WTC11 (cell line): ENCODE data around the gene TNFSF13B. TPM values are rescaled to one million over a fixed set of nuclear protein-coding genes. Genes with fewer than 3 reads are reported as not detected.

ENCODE experiments used
- ATAC-seq: fragments of 200-7000 bp; cut with Tn5 transposase; 2 replicates; pipeline ENCODE4 v1.10.0; 2021; ENCODE audit warnings: mild to moderate bottlenecking, moderate library complexity
- CTCF ChIA-PET: fragments of 300-600 bp; sonication (Branson Sonifier 250); formaldehyde crosslinking; loops from one replicate; lab custom pipeline; 2021; ENCODE audit warnings: antibody characterized with exemption; lab: Charles Lee
- POLR2A ChIA-PET: fragments of 350-600 bp; sonication (Branson Sonifier 250); formaldehyde crosslinking; loops from one replicate; lab custom pipeline; 2021; ENCODE audit warnings: antibody characterized with exemption; lab: Charles Lee
- DNase-seq: peaks from one replicate; pipeline ENCODE4 v3.0.0; 2021; ENCODE audit warnings: low spot score
- H3K27ac Mint-ChIP-seq: 2 replicates; pipeline ENCODE4 v1.8.0; 2021; ENCODE audit warnings: mixed read lengths
- H3K27me3 Mint-ChIP-seq: 2 replicates; pipeline ENCODE4 v1.8.0; 2021; ENCODE audit warnings: low read depth, mild to moderate bottlenecking, moderate library complexity, mixed read lengths
- H3K36me3 Mint-ChIP-seq: 2 replicates; pipeline ENCODE4 v1.8.0; 2021; ENCODE audit warnings: mixed read lengths
- H3K4me1 Mint-ChIP-seq: 2 replicates; pipeline ENCODE4 v1.8.0; 2022; ENCODE audit warnings: mixed read lengths
- H3K4me3 Mint-ChIP-seq: 2 replicates; pipeline ENCODE4 v1.8.0; 2021; ENCODE audit warnings: mild to moderate bottlenecking, moderate library complexity, mixed read lengths
- H3K9me3 Mint-ChIP-seq: 2 replicates; pipeline ENCODE4 v1.8.0; 2021; ENCODE audit warnings: mixed read lengths
- ATF1 ChIP-seq: sonication (generic); formaldehyde crosslinking; IDR thresholded peaks from 2 replicates; pipeline ENCODE4 v1.8.1; 2023; ENCODE audit warnings: mild to moderate bottlenecking, moderate library complexity, missing genetic modification reagents
- ESRRA ChIP-seq: sonication (generic); formaldehyde crosslinking; IDR thresholded peaks from 2 replicates; pipeline ENCODE4 v1.8.1; 2022; ENCODE audit warnings: mild to moderate bottlenecking, missing genetic modification reagents, borderline replicate concordance
- GABPB1 ChIP-seq: sonication (generic); formaldehyde crosslinking; IDR thresholded peaks from 2 replicates; pipeline ENCODE4 v1.8.1; 2023; ENCODE audit warnings: mild to moderate bottlenecking, missing genetic modification reagents
- GRHL2 ChIP-seq: fragments of 250-450 bp; sonication (Bioruptor Pico); IDR thresholded peaks from 2 replicates; pipeline ENCODE4 v1.8.0; 2022; ENCODE audit warnings: mild to moderate bottlenecking, moderate library complexity; ENCODE audit not compliant: insufficient replicate concordance, severe bottlenecking
- IRF2 ChIP-seq: sonication (generic); formaldehyde crosslinking; IDR thresholded peaks from 2 replicates; pipeline ENCODE4 v1.8.0; 2022; ENCODE audit warnings: low read depth, missing genetic modification reagents, borderline replicate concordance
- JUN ChIP-seq: sonication (generic); formaldehyde crosslinking; IDR thresholded peaks from 2 replicates; pipeline ENCODE4 v1.8.0; 2023; ENCODE audit warnings: mild to moderate bottlenecking, missing genetic modification reagents
- RELA ChIP-seq: sonication (generic); formaldehyde crosslinking; IDR thresholded peaks from 2 replicates; pipeline ENCODE4 v1.8.1; 2022; ENCODE audit warnings: missing genetic modification reagents, mild to moderate bottlenecking, borderline replicate concordance
- RORB ChIP-seq: fragments of 250-450 bp; sonication (Bioruptor Pico); IDR thresholded peaks from 2 replicates; pipeline ENCODE4 v1.9.0; 2021; ENCODE audit warnings: mild to moderate bottlenecking
- SMAD4 ChIP-seq: sonication (generic); formaldehyde crosslinking; IDR thresholded peaks from 2 replicates; pipeline ENCODE4 v1.8.0; 2022; ENCODE audit warnings: mild to moderate bottlenecking, missing genetic modification reagents
- ZNF671 ChIP-seq: fragments of 250-450 bp; sonication (Bioruptor Pico); IDR thresholded peaks from 2 replicates; pipeline ENCODE4 v1.8.0; 2021; ENCODE audit warnings: mild to moderate bottlenecking
- total RNA-seq: library from RNA; stranded (reverse); gene quantifications from 3 replicates; pipeline ENCODE4 v1.2.3, GENCODE V29; 2021
- TF ChIP-seq, protein P1 (sequence below): sonication (generic); formaldehyde crosslinking; IDR thresholded peaks from 2 replicates; pipeline ENCODE4 v1.8.0; 2023; ENCODE audit warnings: missing genetic modification reagents
- TF ChIP-seq, protein P2 (sequence below): sonication (generic); formaldehyde crosslinking; IDR thresholded peaks from 2 replicates; pipeline ENCODE4 v1.8.0; 2022; ENCODE audit warnings: mild to moderate bottlenecking, missing genetic modification reagents
- TF ChIP-seq, protein P3 (sequence below): sonication (generic); formaldehyde crosslinking; IDR thresholded peaks from 2 replicates; pipeline ENCODE4 v1.8.0; 2022; ENCODE audit warnings: missing genetic modification reagents
- TF ChIP-seq, protein P4 (sequence below): sonication (generic); formaldehyde crosslinking; conservative IDR thresholded peaks from 2 replicates; pipeline ENCODE4 v1.8.1; 2023; ENCODE audit warnings: mild to moderate bottlenecking, low read depth, missing genetic modification reagents, moderate library complexity
- TF ChIP-seq, protein P5 (sequence below): fragments of 200-600 bp; IDR thresholded peaks from 2 replicates; pipeline ENCODE4 v1.8.0; 2022; ENCODE audit warnings: antibody characterized with exemption

Gene TNFSF13B
- total RNA-seq, 1 experiment from 2014 or later = 0.39 TPM

DNA sequence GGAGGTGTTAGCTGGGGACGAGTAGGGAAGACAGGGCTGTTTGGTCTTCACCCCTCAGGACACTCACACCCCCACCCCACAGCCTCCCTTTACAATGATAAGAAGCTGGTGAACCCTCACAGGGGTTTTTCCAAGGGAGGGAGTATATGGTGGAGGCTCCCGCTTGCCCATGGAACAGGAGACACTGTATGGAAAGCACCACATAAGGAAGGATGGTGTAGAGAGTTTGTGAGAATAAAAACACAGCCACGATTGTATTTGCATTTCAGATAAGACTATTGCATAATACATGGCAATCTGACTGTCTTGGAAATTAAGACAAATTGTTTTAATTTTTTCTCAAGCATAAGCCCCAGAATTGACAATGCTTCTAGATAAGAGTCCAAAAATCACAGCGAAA is 46.9 kb downstream of the TNFSF13B start:
- no peak for ATAC-seq
- peaks cover 7% of the 10 kb centered on the region for H3K9me3 Mint-ChIP-seq
- CTCF ChIA-PET = interaction anchor here (0.6 kb wide), 1 partner anchor 191 kb away, joined by 4 read pairs; no protein-coding TSS in a partner anchor
- H3K4me1 Mint-ChIP-seq = peaks cover 14% of the 10 kb centered on the region
- H3K27me3 Mint-ChIP-seq = no peaks in the 10 kb centered on the region; the same call in 1 of the 2 replicates
- H3K36me3 Mint-ChIP-seq = no peaks in the 10 kb centered on the region
- POLR2A ChIA-PET = no interaction called here
- no peak overlapping the region for H3K4me3 Mint-ChIP-seq
- H3K27ac Mint-ChIP-seq = no peak overlapping the region
- no peak for DNase-seq
- TF ChIP-seq, protein P1, sequence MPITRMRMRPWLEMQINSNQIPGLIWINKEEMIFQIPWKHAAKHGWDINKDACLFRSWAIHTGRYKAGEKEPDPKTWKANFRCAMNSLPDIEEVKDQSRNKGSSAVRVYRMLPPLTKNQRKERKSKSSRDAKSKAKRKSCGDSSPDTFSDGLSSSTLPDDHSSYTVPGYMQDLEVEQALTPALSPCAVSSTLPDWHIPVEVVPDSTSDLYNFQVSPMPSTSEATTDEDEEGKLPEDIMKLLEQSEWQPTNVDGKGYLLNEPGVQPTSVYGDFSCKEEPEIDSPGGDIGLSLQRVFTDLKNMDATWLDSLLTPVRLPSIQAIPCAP (CRISPR knock-in tag) = no peak
- TF ChIP-seq RELA (CRISPR knock-in tag) (no peak), ATF1 (CRISPR knock-in tag) (no peak), IRF2 (CRISPR knock-in tag) (no peak), SMAD4 (CRISPR knock-in tag) (no peak), JUN (CRISPR knock-in tag) (no peak), RORB (CRISPR knock-in tag) (no peak), ESRRA (CRISPR knock-in tag) (no peak), ZNF671 (CRISPR knock-in tag) (no peak), GABPB1 (CRISPR knock-in tag) (no peak)
- TF ChIP-seq, protein P2, sequence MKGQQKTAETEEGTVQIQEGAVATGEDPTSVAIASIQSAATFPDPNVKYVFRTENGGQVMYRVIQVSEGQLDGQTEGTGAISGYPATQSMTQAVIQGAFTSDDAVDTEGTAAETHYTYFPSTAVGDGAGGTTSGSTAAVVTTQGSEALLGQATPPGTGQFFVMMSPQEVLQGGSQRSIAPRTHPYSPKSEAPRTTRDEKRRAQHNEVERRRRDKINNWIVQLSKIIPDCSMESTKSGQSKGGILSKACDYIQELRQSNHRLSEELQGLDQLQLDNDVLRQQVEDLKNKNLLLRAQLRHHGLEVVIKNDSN = no peak
- TF ChIP-seq, protein P3, sequence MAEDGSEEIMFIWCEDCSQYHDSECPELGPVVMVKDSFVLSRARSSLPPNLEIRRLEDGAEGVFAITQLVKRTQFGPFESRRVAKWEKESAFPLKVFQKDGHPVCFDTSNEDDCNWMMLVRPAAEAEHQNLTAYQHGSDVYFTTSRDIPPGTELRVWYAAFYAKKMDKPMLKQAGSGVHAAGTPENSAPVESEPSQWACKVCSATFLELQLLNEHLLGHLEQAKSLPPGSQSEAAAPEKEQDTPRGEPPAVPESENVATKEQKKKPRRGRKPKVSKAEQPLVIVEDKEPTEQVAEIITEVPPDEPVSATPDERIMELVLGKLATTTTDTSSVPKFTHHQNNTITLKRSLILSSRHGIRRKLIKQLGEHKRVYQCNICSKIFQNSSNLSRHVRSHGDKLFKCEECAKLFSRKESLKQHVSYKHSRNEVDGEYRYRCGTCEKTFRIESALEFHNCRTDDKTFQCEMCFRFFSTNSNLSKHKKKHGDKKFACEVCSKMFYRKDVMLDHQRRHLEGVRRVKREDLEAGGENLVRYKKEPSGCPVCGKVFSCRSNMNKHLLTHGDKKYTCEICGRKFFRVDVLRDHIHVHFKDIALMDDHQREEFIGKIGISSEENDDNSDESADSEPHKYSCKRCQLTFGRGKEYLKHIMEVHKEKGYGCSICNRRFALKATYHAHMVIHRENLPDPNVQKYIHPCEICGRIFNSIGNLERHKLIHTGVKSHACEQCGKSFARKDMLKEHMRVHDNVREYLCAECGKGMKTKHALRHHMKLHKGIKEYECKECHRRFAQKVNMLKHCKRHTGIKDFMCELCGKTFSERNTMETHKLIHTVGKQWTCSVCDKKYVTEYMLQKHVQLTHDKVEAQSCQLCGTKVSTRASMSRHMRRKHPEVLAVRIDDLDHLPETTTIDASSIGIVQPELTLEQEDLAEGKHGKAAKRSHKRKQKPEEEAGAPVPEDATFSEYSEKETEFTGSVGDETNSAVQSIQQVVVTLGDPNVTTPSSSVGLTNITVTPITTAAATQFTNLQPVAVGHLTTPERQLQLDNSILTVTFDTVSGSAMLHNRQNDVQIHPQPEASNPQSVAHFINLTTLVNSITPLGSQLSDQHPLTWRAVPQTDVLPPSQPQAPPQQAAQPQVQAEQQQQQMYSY (CRISPR knock-in tag) = no peak
- TF ChIP-seq, protein P4, sequence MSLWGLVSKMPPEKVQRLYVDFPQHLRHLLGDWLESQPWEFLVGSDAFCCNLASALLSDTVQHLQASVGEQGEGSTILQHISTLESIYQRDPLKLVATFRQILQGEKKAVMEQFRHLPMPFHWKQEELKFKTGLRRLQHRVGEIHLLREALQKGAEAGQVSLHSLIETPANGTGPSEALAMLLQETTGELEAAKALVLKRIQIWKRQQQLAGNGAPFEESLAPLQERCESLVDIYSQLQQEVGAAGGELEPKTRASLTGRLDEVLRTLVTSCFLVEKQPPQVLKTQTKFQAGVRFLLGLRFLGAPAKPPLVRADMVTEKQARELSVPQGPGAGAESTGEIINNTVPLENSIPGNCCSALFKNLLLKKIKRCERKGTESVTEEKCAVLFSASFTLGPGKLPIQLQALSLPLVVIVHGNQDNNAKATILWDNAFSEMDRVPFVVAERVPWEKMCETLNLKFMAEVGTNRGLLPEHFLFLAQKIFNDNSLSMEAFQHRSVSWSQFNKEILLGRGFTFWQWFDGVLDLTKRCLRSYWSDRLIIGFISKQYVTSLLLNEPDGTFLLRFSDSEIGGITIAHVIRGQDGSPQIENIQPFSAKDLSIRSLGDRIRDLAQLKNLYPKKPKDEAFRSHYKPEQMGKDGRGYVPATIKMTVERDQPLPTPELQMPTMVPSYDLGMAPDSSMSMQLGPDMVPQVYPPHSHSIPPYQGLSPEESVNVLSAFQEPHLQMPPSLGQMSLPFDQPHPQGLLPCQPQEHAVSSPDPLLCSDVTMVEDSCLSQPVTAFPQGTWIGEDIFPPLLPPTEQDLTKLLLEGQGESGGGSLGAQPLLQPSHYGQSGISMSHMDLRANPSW (CRISPR knock-in tag) = no peak

DNA sequence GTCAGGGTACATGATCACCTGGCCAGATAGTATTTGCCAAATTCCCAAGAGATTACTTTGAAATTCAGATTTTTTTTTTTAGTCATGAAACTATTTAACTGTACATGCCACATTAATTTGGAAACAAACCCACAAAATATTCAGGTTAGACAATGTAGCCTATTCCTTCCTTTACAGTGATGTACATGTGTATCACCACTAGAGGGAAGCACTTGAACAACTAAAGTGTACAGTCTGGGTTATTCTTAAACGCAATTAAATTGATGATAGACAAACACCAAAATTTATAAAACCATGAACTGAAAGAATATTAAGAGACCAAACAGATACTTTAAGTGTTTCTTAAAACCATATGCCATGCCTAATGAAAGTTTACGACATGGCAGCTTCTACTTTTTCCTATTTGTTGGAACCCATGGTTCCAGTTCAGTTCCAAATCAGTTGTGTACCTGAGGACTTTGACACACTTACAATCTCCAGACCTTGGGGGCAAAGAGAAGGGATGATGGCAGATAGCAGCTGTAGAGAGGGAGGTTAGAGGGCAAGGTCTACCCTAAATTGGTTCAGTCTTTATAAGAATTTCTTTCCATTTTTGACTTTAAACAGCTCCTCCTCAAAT is 52.8 kb downstream of the TNFSF13B start:
- no peak for DNase-seq
- no peak for TF ChIP-seq GRHL2
- TF ChIP-seq, protein P5, sequence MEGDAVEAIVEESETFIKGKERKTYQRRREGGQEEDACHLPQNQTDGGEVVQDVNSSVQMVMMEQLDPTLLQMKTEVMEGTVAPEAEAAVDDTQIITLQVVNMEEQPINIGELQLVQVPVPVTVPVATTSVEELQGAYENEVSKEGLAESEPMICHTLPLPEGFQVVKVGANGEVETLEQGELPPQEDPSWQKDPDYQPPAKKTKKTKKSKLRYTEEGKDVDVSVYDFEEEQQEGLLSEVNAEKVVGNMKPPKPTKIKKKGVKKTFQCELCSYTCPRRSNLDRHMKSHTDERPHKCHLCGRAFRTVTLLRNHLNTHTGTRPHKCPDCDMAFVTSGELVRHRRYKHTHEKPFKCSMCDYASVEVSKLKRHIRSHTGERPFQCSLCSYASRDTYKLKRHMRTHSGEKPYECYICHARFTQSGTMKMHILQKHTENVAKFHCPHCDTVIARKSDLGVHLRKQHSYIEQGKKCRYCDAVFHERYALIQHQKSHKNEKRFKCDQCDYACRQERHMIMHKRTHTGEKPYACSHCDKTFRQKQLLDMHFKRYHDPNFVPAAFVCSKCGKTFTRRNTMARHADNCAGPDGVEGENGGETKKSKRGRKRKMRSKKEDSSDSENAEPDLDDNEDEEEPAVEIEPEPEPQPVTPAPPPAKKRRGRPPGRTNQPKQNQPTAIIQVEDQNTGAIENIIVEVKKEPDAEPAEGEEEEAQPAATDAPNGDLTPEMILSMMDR = peak; percentile 65
- TF ChIP-seq, all 79 proteins: peak for 1
- Mint-ChIP-seq H3K27ac (no peak overlapping the region), H3K27me3 (no peaks in the 10 kb centered on the region), H3K36me3 (no peaks in the 10 kb centered on the region), H3K4me1 (peaks cover 17% of the 10 kb centered on the region), H3K4me3 (no peak overlapping the region), H3K9me3 (no peaks in the 10 kb centered on the region)
- CTCF ChIA-PET = interaction anchor here (0.6 to 1.0 kb wide), 3 partner anchors 186 to 593 kb away, joined by 3 to 4 read pairs (median 3); no protein-coding TSS in a partner anchor
- POLR2A ChIA-PET = no interaction called here
- peak; percentile 83 for ATAC-seq
